ENCODE measurements around the gene SLC44A3.

Gene SLC44A3

GRCh38 chr1:94819945-94820746 is at the start of gene SLC44A3:
SLC44A3 (plus strand) TSS chr1:94820357; CDS start chr1:94820452, 95 bp downstream.
- DNase-seq (ENCODE audit: low read depth): no peak

- DNase-seq (ENCODE audit: low read depth): no peak
Observed at GRCh38 chr1:94772230-94772641, 47.9 kb upstream of the SLC44A3 start.

GRCh38 chr1:94772845-94773244 is 47.3 kb upstream of the SLC44A3 start:
- no peak for DNase-seq (ENCODE audit: low read depth)

- DNase-seq (ENCODE audit: low read depth): no peak
Observed at GRCh38 chr1:94773296-94773809, 46.8 kb upstream of the SLC44A3 start.

- DNase-seq (ENCODE audit: low read depth): peak; percentile 53
Observed at GRCh38 chr1:94773931-94774422, 46.2 kb upstream of the SLC44A3 start.

- DNase-seq (ENCODE audit: low read depth): no peak
Observed at GRCh38 chr1:94776474-94776873, 43.7 kb upstream of the SLC44A3 start.

GRCh38 chr1:94777281-94777680 is 42.9 kb upstream of the SLC44A3 start:
- no peak for DNase-seq (ENCODE audit: low read depth)

GRCh38 chr1:94778808-94779207 is 41.3 kb upstream of the SLC44A3 start:
- no peak for DNase-seq (ENCODE audit: low read depth)

- no peak for DNase-seq (ENCODE audit: low read depth)
Observed at GRCh38 chr1:94783342-94784189, 36.6 kb upstream of the SLC44A3 start.

- no peak for DNase-seq (ENCODE audit: low read depth)
Observed at GRCh38 chr1:94784190-94784515, 36.0 kb upstream of the SLC44A3 start.

GRCh38 chr1:94787691-94788090 is 32.5 kb upstream of the SLC44A3 start:
- DNase-seq (ENCODE audit: low read depth): no peak

- no peak for DNase-seq (ENCODE audit: low read depth)
Observed at GRCh38 chr1:94790246-94790645, 29.9 kb upstream of the SLC44A3 start.

- DNase-seq (ENCODE audit: low read depth): no peak
Observed at GRCh38 chr1:94790670-94791069, 29.5 kb upstream of the SLC44A3 start.

- peak; percentile 69 for DNase-seq (ENCODE audit: low read depth)
Observed at GRCh38 chr1:94792473-94793295, 27.5 kb upstream of the SLC44A3 start.

GRCh38 chr1:94793296-94793656 is 26.9 kb upstream of the SLC44A3 start:
- no peak for DNase-seq (ENCODE audit: low read depth)

GRCh38 chr1:94795434-94795833 is 24.7 kb upstream of the SLC44A3 start:
- no peak for DNase-seq (ENCODE audit: low read depth)

GRCh38 chr1:94796266-94796665 is 23.9 kb upstream of the SLC44A3 start:
- DNase-seq (ENCODE audit: low read depth): no peak

GRCh38 chr1:94797291-94797690 is 22.9 kb upstream of the SLC44A3 start:
- no peak for DNase-seq (ENCODE audit: low read depth)

GRCh38 chr1:94798054-94798453 is 22.1 kb upstream of the SLC44A3 start:
- DNase-seq (ENCODE audit: low read depth): no peak

- no peak for DNase-seq (ENCODE audit: low read depth)
Observed at GRCh38 chr1:94798462-94798861, 21.7 kb upstream of the SLC44A3 start.

- DNase-seq (ENCODE audit: low read depth): no peak
Observed at GRCh38 chr1:94799206-94799605, 21.0 kb upstream of the SLC44A3 start.

- DNase-seq (ENCODE audit: low read depth): peak; percentile 70
Observed at GRCh38 chr1:94801919-94802546, 18.1 kb upstream of the SLC44A3 start.

Measured in HS-5 (cell line).